Measurements from ENCODE around the gene HMOX1. TPM values are rescaled to one million over a fixed set of nuclear protein-coding genes. Genes with fewer than 3 reads are reported as not detected.

The HMOX1 gene
- total RNA-seq, 1 experiment from 2014 or later: 93.0 TPM

- Mint-ChIP-seq H3K27ac (ENCODE audit: unreplicated experiment) (peak overlapping the region; percentile 69), H3K27me3 (ENCODE audit: insufficient read depth, unreplicated experiment) (no peaks in the 10 kb centered on the region), H3K9me3 (ENCODE audit: unreplicated experiment) (no peaks in the 10 kb centered on the region), H3K4me1 (ENCODE audit: low read depth, unreplicated experiment) (peaks cover 5% of the 10 kb centered on the region), H3K4me3 (ENCODE audit: unreplicated experiment) (no peak overlapping the region), H3K36me3 (ENCODE audit: insufficient read depth, unreplicated experiment) (peaks cover 41% of the 10 kb centered on the region)
- no TSS peak for BruUV-seq (replicated peaks)
- ChIA-PET POLR2A (interaction anchor here (0.6 to 0.7 kb wide), 2 partner anchors 19 to 424 kb away, joined by 3 to 5 read pairs; no protein-coding TSS in a partner anchor), CTCF (interaction anchor here (0.6 kb wide), 1 partner anchor 36 kb away, joined by 3 read pairs; no protein-coding TSS in a partner anchor)
- H3K4me3 ChIP-seq (ENCODE audit: low read depth, low read length): no peak overlapping the region
- H3K36me3 ChIP-seq (ENCODE audit: control insufficient read depth, insufficient read depth, low read length): peaks cover 2% of the 10 kb centered on the region
- DNase-seq: peak in 1 of 2 experiments; percentile 36
- H3K27me3 ChIP-seq (replicated peaks; ENCODE audit: control insufficient read depth, insufficient read depth, low read length): no peaks in the 10 kb centered on the region
- intact Hi-C loops (cut with micrococcal nuclease; ENCODE audit: unreplicated experiment): loop anchor here (5.0 kb wide), 1 partner anchor 45 kb away; no protein-coding TSS in a partner anchor
- TF ChIP-seq CTCF (IDR thresholded peaks at IDR 0.05; ENCODE audit: insufficient read depth in 1 of 2, low read depth in 1 of 2, low read length in 1 of 2, severe bottlenecking in 1 of 2, unreplicated experiment in 1 of 2): no peak
- H3K9me3 ChIP-seq: no peaks in the 10 kb centered on the region
- H3K4me1 ChIP-seq: peaks cover 5% of the 10 kb centered on the region
Observed at GRCh38 chr22:35397095-35397904, 16.4 kb downstream of the HMOX1 start.

GRCh38 chr22:35398591-35398973, 17.7 kb downstream of the HMOX1 start:
- Histone ChIP-seq H3K4me1 (peaks cover 5% of the 10 kb centered on the region), H3K27me3 (replicated peaks; ENCODE audit: control insufficient read depth, insufficient read depth, low read length) (no peaks in the 10 kb centered on the region), H3K4me3 (ENCODE audit: low read depth, low read length) (no peak overlapping the region), H3K36me3 (ENCODE audit: control insufficient read depth, insufficient read depth, low read length) (peaks cover 3% of the 10 kb centered on the region), H3K9me3 (no peaks in the 10 kb centered on the region)
- POLR2A ChIA-PET: no interaction called here
- intact Hi-C loops (cut with micrococcal nuclease; ENCODE audit: unreplicated experiment): loop anchor here (2.0 to 5.0 kb wide), 2 partner anchors 20 to 46 kb away; no protein-coding TSS in a partner anchor
- no peak for TF ChIP-seq CTCF (IDR thresholded peaks at IDR 0.05; ENCODE audit: insufficient read depth in 1 of 2, low read depth in 1 of 2, low read length in 1 of 2, severe bottlenecking in 1 of 2, unreplicated experiment in 1 of 2)
- H3K4me1 Mint-ChIP-seq (ENCODE audit: low read depth, unreplicated experiment): peaks cover 5% of the 10 kb centered on the region
- H3K27me3 Mint-ChIP-seq (ENCODE audit: insufficient read depth, unreplicated experiment): no peaks in the 10 kb centered on the region
- CTCF ChIA-PET: no interaction called here
- peak overlapping the region; percentile 97 for H3K4me3 Mint-ChIP-seq (ENCODE audit: unreplicated experiment)
- no peaks in the 10 kb centered on the region for H3K9me3 Mint-ChIP-seq (ENCODE audit: unreplicated experiment)
- no peak for DNase-seq
- H3K27ac Mint-ChIP-seq (ENCODE audit: unreplicated experiment): peak overlapping the region; percentile 98
- no TSS peak for BruUV-seq (replicated peaks)
- H3K36me3 Mint-ChIP-seq (ENCODE audit: insufficient read depth, unreplicated experiment): peaks cover 42% of the 10 kb centered on the region

- Histone ChIP-seq H3K36me3 (ENCODE audit: control insufficient read depth, insufficient read depth, low read length) (peaks cover 3% of the 10 kb centered on the region), H3K27me3 (replicated peaks; ENCODE audit: control insufficient read depth, insufficient read depth, low read length) (no peaks in the 10 kb centered on the region), H3K4me3 (ENCODE audit: low read depth, low read length) (peak overlapping the region; percentile 45), H3K4me1 (peaks cover 5% of the 10 kb centered on the region), H3K9me3 (no peaks in the 10 kb centered on the region)
- intact Hi-C loops (cut with micrococcal nuclease; ENCODE audit: unreplicated experiment): loop anchor here (2.0 to 5.0 kb wide), 2 partner anchors 20 to 47 kb away; no protein-coding TSS in a partner anchor
- peak in 1 of 2 experiments; percentile 36 for DNase-seq
- no peaks in the 10 kb centered on the region for H3K27me3 Mint-ChIP-seq (ENCODE audit: insufficient read depth, unreplicated experiment)
- peak overlapping the region; percentile 98 for H3K27ac Mint-ChIP-seq (ENCODE audit: unreplicated experiment)
- H3K36me3 Mint-ChIP-seq (ENCODE audit: insufficient read depth, unreplicated experiment): peaks cover 42% of the 10 kb centered on the region
- ChIA-PET CTCF (no interaction called here), POLR2A (no interaction called here)
- BruUV-seq (replicated peaks): TSS peak; percentile 98
- peaks cover 5% of the 10 kb centered on the region for H3K4me1 Mint-ChIP-seq (ENCODE audit: low read depth, unreplicated experiment)
- no peaks in the 10 kb centered on the region for H3K9me3 Mint-ChIP-seq (ENCODE audit: unreplicated experiment)
- TF ChIP-seq CTCF (IDR thresholded peaks at IDR 0.05; ENCODE audit: insufficient read depth in 1 of 2, low read depth in 1 of 2, low read length in 1 of 2, severe bottlenecking in 1 of 2, unreplicated experiment in 1 of 2): no peak
- H3K4me3 Mint-ChIP-seq (ENCODE audit: unreplicated experiment): peak overlapping the region; percentile 97
Observed at GRCh38 chr22:35399114-35399677, 18.3 kb downstream of the HMOX1 start.
